Astrocyte of the cerebellum (primary cell): Measurements from ENCODE around the gene ITGA1.

Experiments used
- DNase-seq: peaks from one replicate; pipeline ENCODE4 v3.0.0-alpha.2; 2011; ENCODE audit warnings: low read depth
- H3K4me3 ChIP-seq: 2 replicates; pipeline ENCODE4 v1.5.1; 2011; ENCODE audit warnings: mild to moderate bottlenecking, low read depth, low read length, moderate library complexity
- in situ Hi-C: cut with HindIII; loops from 2 replicates; pipeline ENCODE4 v1.10.0; 2017; ENCODE audit warnings: low sequenced_read_pairs
- TF ChIP-seq, protein P1 (sequence below): IDR thresholded peaks from 2 replicates; pipeline ENCODE4 v1.5.1; 2012; ENCODE audit warnings: low read length, low read depth, moderate library complexity, mild to moderate bottlenecking; ENCODE audit errors: missing control alignments

Gene ITGA1

DNA sequence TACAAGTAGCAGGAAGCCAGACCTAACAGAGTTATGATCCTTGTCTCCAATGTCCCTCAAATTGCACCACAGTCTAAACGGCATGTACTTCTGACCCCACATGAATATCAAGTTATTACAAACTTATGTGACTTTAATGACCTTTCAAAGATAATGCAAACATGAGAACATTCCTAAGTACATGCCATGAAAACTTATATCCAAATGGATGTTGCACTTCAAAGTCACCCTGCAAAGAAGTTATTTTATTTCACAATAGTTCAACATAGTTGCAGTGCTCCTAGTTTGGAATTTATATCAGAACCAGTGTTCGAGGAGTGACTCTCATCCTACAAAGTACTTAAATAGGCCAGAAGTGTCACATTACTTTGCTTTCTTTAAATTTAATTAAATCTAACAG, 41.2 kb upstream of the ITGA1 start:
- TF ChIP-seq, protein P1, sequence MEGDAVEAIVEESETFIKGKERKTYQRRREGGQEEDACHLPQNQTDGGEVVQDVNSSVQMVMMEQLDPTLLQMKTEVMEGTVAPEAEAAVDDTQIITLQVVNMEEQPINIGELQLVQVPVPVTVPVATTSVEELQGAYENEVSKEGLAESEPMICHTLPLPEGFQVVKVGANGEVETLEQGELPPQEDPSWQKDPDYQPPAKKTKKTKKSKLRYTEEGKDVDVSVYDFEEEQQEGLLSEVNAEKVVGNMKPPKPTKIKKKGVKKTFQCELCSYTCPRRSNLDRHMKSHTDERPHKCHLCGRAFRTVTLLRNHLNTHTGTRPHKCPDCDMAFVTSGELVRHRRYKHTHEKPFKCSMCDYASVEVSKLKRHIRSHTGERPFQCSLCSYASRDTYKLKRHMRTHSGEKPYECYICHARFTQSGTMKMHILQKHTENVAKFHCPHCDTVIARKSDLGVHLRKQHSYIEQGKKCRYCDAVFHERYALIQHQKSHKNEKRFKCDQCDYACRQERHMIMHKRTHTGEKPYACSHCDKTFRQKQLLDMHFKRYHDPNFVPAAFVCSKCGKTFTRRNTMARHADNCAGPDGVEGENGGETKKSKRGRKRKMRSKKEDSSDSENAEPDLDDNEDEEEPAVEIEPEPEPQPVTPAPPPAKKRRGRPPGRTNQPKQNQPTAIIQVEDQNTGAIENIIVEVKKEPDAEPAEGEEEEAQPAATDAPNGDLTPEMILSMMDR, result no peak
- in situ Hi-C loops, result no loop called here
- DNase-seq, result no peak
- no peak overlapping the region for H3K4me3 ChIP-seq

DNA sequence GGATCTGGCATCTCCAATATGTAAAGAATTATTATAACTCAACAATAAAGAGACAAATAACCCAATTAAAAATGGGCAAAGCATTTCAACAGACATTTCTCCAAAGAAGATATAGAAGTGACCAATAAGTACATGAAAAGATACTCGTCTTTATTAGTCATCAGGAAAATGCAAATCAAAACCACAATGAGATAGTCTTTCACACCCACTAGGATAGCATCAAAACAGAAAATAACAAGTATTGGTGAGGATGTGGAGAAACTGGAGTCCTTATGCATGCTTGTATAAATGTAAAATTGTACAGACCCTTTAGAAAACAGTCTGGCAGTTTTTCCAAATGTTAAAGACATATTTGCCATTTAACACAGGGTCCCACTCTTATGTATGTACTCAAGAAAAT, 39.1 kb upstream of the ITGA1 start:
- no peak for DNase-seq
- TF ChIP-seq, protein P1, result no peak
- H3K4me3 ChIP-seq, result no peak overlapping the region
- in situ Hi-C loops, result no loop called here

DNA sequence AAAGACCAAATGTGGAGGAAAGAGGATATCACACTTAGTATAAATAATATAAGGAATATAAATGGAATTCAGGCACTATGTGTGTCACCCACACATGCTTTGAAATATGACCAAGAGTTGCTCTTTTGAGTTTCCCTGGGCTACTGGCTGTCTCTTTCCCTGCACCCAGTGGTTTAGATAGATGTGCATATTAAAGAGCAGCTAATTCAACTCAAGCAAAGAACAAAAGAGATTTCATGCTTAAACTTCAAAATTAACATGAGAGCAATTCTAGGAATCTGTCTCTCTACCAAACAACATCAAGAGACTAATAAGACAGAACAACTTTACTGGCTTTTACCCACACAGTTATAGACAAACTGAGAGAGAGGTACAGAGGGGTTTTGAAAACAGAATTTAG, 38.0 kb upstream of the ITGA1 start:
- in situ Hi-C loops, result no loop called here

DNA sequence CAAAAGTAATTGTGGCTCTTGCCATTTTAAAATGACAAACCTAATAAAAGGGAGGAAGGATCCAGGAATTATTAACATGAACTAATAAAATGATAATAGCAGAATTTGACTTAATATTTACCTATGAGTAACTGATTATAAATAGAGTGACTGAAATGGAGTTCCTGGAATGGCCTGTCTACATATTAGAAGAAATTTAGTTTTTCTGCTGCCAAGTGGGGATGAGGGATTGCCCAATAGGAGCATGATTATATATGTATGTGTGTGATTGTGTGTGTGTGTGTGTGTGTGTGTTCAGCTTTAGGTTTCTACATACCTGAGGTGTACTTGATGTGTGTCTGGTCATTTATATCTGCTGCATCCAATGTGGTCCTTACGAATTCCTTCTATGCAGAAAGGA, 36.6 kb upstream of the ITGA1 start:
- in situ Hi-C loops, result no loop called here
- DNase-seq, result no peak
- H3K4me3 ChIP-seq, result no peak overlapping the region
- TF ChIP-seq, protein P1, result no peak

More for the DNA sequence above, 38.0 kb upstream of the ITGA1 start:
- no peak for DNase-seq
- TF ChIP-seq, protein P1, result no peak
- no peak overlapping the region for H3K4me3 ChIP-seq

DNA sequence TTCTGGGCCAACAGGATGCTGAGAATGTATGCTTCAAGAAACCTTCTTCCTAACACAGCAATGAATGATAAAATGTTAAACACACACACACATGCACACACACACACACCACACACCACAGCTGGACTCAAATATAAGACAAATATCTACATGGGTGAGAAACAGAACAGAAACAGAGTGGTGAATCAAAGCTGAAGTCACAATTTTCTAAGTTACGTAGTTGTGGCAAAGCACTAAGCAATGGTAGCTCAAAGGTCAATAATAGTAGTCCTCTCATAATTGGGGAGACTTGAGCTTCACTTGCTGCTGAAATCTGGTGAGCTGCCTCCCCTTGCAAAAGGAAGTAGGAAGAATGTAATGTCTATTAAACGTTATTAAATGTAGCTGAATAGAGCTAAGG, 33.7 kb upstream of the ITGA1 start:
- H3K4me3 ChIP-seq, result no peak overlapping the region
- TF ChIP-seq, protein P1, result no peak
- DNase-seq, result no peak
- in situ Hi-C loops, result no loop called here

DNA sequence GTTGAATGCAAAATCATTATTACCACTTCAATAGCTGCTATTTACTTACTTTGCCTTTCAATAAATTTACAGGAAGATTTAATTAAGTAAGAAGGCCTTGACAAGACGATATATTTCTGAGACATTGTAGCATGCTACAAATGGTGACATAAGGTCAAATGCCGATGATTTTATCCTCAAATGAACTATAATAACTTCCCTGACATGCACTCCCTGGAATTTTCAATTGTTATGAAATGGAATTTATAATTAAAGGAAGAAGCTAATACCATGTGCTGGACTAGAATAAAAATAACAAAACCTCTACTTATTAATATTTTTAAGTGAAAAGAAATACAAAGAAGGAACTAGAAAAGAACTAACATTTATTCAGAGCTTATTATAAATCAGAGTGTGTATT, 30.2 kb upstream of the ITGA1 start:
- DNase-seq, result no peak
- no peak overlapping the region for H3K4me3 ChIP-seq
- TF ChIP-seq, protein P1, result no peak
- in situ Hi-C loops, result no loop called here

DNA sequence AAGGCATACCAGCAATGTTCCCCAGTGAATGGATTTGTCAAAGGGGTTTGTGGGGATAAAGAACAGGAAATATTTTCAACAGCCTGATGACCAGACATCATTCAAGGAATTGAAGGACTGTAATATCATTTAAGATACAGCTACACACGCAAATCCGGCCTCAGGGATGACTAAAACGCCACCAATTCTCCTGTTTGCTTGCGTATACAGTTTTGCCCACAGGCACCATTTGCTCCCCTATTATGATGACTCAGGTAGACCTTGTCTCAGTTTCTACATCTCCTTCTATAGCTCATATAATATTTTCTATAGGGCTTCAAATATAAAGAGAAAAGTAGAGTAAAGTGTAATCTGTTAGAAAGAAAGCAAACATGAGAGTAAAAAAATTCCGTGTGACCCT, 29.7 kb upstream of the ITGA1 start:
- DNase-seq, result no peak
- no peak overlapping the region for H3K4me3 ChIP-seq
- TF ChIP-seq, protein P1, result no peak
- in situ Hi-C loops, result no loop called here
